Uterus (tissue), 4 donors: ENCODE results near the gene YOD1. TPM values are rescaled to one million over a fixed set of nuclear protein-coding genes. Genes with fewer than 3 reads are reported as not detected.
A peak's percentile ranks its signal among the peaks of the same experiment; 100 is the strongest.

Experiments used
- DNase-seq, 2 donors: peaks; one replicate each; pipeline ENCODE4 v3.0.0-alpha.2; 2019 to 2020
- H3K27ac ChIP-seq, 2 donors: fragments of 200-600 bp; sonication (generic); 1 replicate in 1 of 2; 2 replicates in 1 of 2; pipeline ENCODE4 v1.5.1; 2016 to 2018
- H3K27me3 ChIP-seq, 2 donors: fragments of 200-600 bp; sonication (generic); one replicate each; pipeline ENCODE4 v1.5.1; 2018 to 2019; ENCODE audit warnings: control low read depth in 1 of 2
- H3K36me3 ChIP-seq, 2 donors: fragments of 200-600 bp; sonication (generic); one replicate each; pipeline ENCODE4 v1.5.1; 2019; ENCODE audit warnings: control low read depth in 1 of 2
- H3K4me1 ChIP-seq, 2 donors: fragments of 200-600 bp; sonication (generic); one replicate each; pipeline ENCODE4 v1.5.1; 2018 to 2019; ENCODE audit warnings: control low read depth in 1 of 2
- H3K4me3 ChIP-seq, 2 donors: fragments of 200-600 bp; sonication (generic); 1 replicate in 1 of 2; 2 replicates in 1 of 2; pipeline ENCODE4 v1.5.1; 2018 to 2019; ENCODE audit warnings: mild to moderate bottlenecking in 1 of 2
- H3K9me3 ChIP-seq, 2 donors: fragments of 200-600 bp; sonication (generic); one replicate each; pipeline ENCODE4 v1.5.1; 2019; ENCODE audit warnings: control low read depth in 1 of 2
- CTCF ChIP-seq, 4 experiments: fragments of 200-600 bp in 2 of 4; fragments of 450-650 bp in 2 of 4; sonication (generic) in 2 of 4; IDR thresholded peaks; one replicate each; pipeline ENCODE4 v1.5.1; 2016 to 2019; ENCODE audit warnings: antibody characterized with exemption in 4 of 4, mild to moderate bottlenecking in 2 of 4, moderate library complexity in 1 of 4
- POLR2A ChIP-seq, 2 donors: fragments of 450-650 bp; IDR thresholded peaks; one replicate each; pipeline ENCODE4 v1.6.1; 2016; ENCODE audit warnings: antibody characterized with exemption in 2 of 2, mild to moderate bottlenecking in 1 of 2, moderate library complexity in 1 of 2
- intact Hi-C: fragments of 100-400 bp; cut with DNase I; formaldehyde crosslinking; loops from one replicate; pipeline ENCODE4 v1.15.1; 2023; ENCODE audit warnings: low total_unique reads
- total RNA-seq, 4 donors: library from RNA; depleted of rRNA in 3 of 4; stranded (reverse); fragments of >200 nt in 3 of 4; gene quantifications; one replicate each; pipeline versions ENCODE4 v1.1.0 to v1.2.4, GENCODE V29; 2014 to 2023
- donor health status: DM: yes; HTN: yes; CAD: no.

YOD1 gene
- total RNA-seq, 4 donors from 2014 or later, result 3.3 to 17.1 (median 7.6) TPM

- Histone ChIP-seq H3K27me3 (no peaks in the 10 kb centered on the region), H3K27ac (peak overlapping the region; percentile 84 to 88), H3K36me3 (no peaks in the 10 kb centered on the region), H3K4me1 (peaks cover 0 to 10% of the 10 kb centered on the region in 2 donors), H3K9me3 (no peaks in the 10 kb centered on the region), H3K4me3 (peak overlapping the region; percentile 82 to 95)
- DNase-seq, result peak in 1 of 2 donors; percentile 39
- TF ChIP-seq POLR2A (IDR thresholded peaks at IDR 0.05), result no peak
- peak; percentile 66 to 75 (median 69) for TF ChIP-seq CTCF (IDR thresholded peaks at IDR 0.05)
- intact Hi-C loops, result no loop called here
Observed at GRCh38 chr1:207049974-207050391, 1.0 kb downstream of the YOD1 start.

GRCh38 chr1:207049514-207049913 is 1.5 kb downstream of the YOD1 start:
- Histone ChIP-seq H3K27ac (peak overlapping the region in 1 of 2 donors; percentile 88), H3K4me1 (peaks cover 0 to 10% of the 10 kb centered on the region in 2 donors), H3K4me3 (peak overlapping the region in 1 of 2 donors; percentile 82), H3K36me3 (no peaks in the 10 kb centered on the region), H3K27me3 (no peaks in the 10 kb centered on the region), H3K9me3 (no peaks in the 10 kb centered on the region)
- intact Hi-C loops, result no loop called here
- DNase-seq, result no peak
- no peak for TF ChIP-seq CTCF (IDR thresholded peaks at IDR 0.05)

- DNase-seq, result no peak
- H3K27me3 ChIP-seq, result no peaks in the 10 kb centered on the region
Observed at GRCh38 chr1:207049054-207049453, 2.0 kb downstream of the YOD1 start.

GRCh38 chr1:207048041-207048440 is 3.0 kb downstream of the YOD1 start:
- Histone ChIP-seq H3K27me3 (no peaks in the 10 kb centered on the region), H3K27ac (no peak overlapping the region), H3K9me3 (no peaks in the 10 kb centered on the region), H3K4me3 (no peak overlapping the region), H3K4me1 (peaks cover 0 to 10% of the 10 kb centered on the region in 2 donors), H3K36me3 (no peaks in the 10 kb centered on the region)
- TF ChIP-seq CTCF (IDR thresholded peaks at IDR 0.05), result no peak
- TF ChIP-seq POLR2A (IDR thresholded peaks at IDR 0.05), result no peak
- DNase-seq, result no peak
- intact Hi-C loops, result no loop called here

More at GRCh38 chr1:207049054-207049453, 2.0 kb downstream of the YOD1 start:
- TF ChIP-seq POLR2A (IDR thresholded peaks at IDR 0.05) (no peak), CTCF (IDR thresholded peaks at IDR 0.05) (no peak)
- no peaks in the 10 kb centered on the region for H3K9me3 ChIP-seq
- H3K27ac ChIP-seq, result no peak overlapping the region
- H3K36me3 ChIP-seq, result no peaks in the 10 kb centered on the region
- intact Hi-C loops, result no loop called here
- H3K4me1 ChIP-seq, result peaks cover 0 to 10% of the 10 kb centered on the region in 2 donors
- no peak overlapping the region for H3K4me3 ChIP-seq

GRCh38 chr1:207047505-207047904 is 3.5 kb downstream of the YOD1 start:
- TF ChIP-seq CTCF (IDR thresholded peaks at IDR 0.05) (no peak), POLR2A (IDR thresholded peaks at IDR 0.05) (no peak)
- peaks cover 0 to 10% of the 10 kb centered on the region in 2 donors for H3K4me1 ChIP-seq
- H3K27ac ChIP-seq, result no peak overlapping the region

More at GRCh38 chr1:207047505-207047904, 3.5 kb downstream of the YOD1 start:
- intact Hi-C loops, result no loop called here
- Histone ChIP-seq H3K9me3 (no peaks in the 10 kb centered on the region), H3K27me3 (no peaks in the 10 kb centered on the region), H3K4me3 (no peak overlapping the region), H3K36me3 (no peaks in the 10 kb centered on the region)
- no peak for DNase-seq
